Activated B cell treated with CpG ODN at 0.5 μM for 24 hours (primary cell): ENCODE measurements around the gene MAN1A1. TPM values are rescaled to one million over a fixed set of nuclear protein-coding genes. Genes with fewer than 3 reads are reported as not detected.

Source experiments
- ATAC-seq: fragments of 200-7000 bp; cut with Tn5 transposase; one replicate; pipeline ENCODE4 v1.10.0; 2021; ENCODE audit warnings: low read depth, mild to moderate bottlenecking, moderate library complexity
- CTCF ChIA-PET: fragments of 350-600 bp; sonication (Branson Sonifier 250); formaldehyde crosslinking; loops from one replicate; lab custom pipeline; 2021; ENCODE audit warnings: antibody characterized with exemption; lab: Charles Lee
- POLR2A ChIA-PET: fragments of 350-600 bp; sonication (Branson Sonifier 250); formaldehyde crosslinking; loops from one replicate; lab custom pipeline; 2021; ENCODE audit warnings: antibody characterized with exemption; lab: Charles Lee
- DNase-seq: peaks from one replicate; pipeline ENCODE4 v3.0.0; 2022
- H3K27ac Mint-ChIP-seq: one replicate; pipeline ENCODE4 v1.8.0; 2020; ENCODE audit warnings: mixed read lengths
- H3K27me3 Mint-ChIP-seq: one replicate; pipeline ENCODE4 v1.8.0; 2021; ENCODE audit warnings: mixed read lengths
- H3K36me3 Mint-ChIP-seq: one replicate; pipeline ENCODE4 v1.8.0; 2021; ENCODE audit warnings: low read depth, mixed read lengths
- H3K4me1 Mint-ChIP-seq: one replicate; pipeline ENCODE4 v1.8.0; 2021; ENCODE audit warnings: mixed read lengths
- H3K4me3 Mint-ChIP-seq: one replicate; pipeline ENCODE4 v1.8.0; 2020; ENCODE audit warnings: mild to moderate bottlenecking, mixed read lengths
- H3K9me3 Mint-ChIP-seq: one replicate; pipeline ENCODE4 v1.8.0; 2020; ENCODE audit warnings: mixed read lengths
- intact Hi-C: fragments of 100-400 bp; cut with micrococcal nuclease; formaldehyde crosslinking; loops from one replicate; pipeline ENCODE4 v1.15.1; 2024
- total RNA-seq: library from RNA; stranded (reverse); gene quantifications from 2 replicates; pipeline ENCODE4 v1.2.3, GENCODE V29; 2022
- TF ChIP-seq, protein P1 (sequence below): fragments of 200-600 bp; IDR thresholded peaks from one replicate; pipeline ENCODE4 v1.8.0; 2022; ENCODE audit warnings: antibody characterized with exemption, mild to moderate bottlenecking

Gene MAN1A1
- total RNA-seq, 1 donor from 2014 or later = 18.1 TPM

- no peaks in the 10 kb centered on the region for H3K9me3 Mint-ChIP-seq
These were observed 200.6 kb downstream of the MAN1A1 start for GRCh38 chr6:119148825-119149525.

DNA sequence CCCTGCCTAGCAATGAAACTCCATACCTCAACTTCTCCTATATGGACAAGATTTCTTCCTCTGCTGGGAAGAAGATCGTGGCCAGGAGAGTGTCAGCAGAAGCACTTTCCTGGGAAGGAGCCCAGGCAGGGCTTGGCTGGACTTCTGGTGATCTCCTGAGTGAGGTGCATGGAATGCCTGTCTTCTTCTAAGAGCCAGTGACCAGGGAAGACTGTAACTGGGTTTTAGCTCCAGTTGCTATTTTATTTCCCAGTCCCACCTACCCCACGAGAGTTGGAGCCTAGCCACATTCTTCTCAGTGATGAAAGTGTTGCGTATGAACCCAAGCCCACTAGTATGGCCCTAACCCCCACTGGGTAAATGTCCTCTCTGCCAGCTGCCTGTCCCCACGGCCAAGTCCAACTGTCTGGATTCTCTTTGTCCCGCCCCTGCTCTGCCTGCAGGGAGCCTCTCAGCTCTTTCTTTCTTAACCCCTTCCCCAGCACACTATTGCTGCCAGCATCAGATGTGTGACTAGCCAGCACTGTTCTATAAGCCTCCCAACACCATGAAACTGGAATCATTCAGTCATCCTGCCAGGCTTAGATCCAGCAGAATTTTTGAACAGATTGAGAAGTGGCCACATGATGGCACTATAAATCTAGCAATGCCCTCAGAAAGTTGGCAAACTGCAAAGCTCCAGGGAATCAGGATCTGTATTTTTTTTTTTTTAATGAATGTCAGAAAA is 201.3 kb downstream of the MAN1A1 start:
- intact Hi-C loops = loop anchor here (1.0 to 5.0 kb wide), 2 partner anchors 830 to 1229 kb away; no protein-coding TSS in a partner anchor
- DNase-seq (no peak), ATAC-seq (no peak)
- TF ChIP-seq, protein P1, sequence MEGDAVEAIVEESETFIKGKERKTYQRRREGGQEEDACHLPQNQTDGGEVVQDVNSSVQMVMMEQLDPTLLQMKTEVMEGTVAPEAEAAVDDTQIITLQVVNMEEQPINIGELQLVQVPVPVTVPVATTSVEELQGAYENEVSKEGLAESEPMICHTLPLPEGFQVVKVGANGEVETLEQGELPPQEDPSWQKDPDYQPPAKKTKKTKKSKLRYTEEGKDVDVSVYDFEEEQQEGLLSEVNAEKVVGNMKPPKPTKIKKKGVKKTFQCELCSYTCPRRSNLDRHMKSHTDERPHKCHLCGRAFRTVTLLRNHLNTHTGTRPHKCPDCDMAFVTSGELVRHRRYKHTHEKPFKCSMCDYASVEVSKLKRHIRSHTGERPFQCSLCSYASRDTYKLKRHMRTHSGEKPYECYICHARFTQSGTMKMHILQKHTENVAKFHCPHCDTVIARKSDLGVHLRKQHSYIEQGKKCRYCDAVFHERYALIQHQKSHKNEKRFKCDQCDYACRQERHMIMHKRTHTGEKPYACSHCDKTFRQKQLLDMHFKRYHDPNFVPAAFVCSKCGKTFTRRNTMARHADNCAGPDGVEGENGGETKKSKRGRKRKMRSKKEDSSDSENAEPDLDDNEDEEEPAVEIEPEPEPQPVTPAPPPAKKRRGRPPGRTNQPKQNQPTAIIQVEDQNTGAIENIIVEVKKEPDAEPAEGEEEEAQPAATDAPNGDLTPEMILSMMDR = no peak
- Mint-ChIP-seq H3K36me3 (no peaks in the 10 kb centered on the region), H3K9me3 (no peaks in the 10 kb centered on the region), H3K27ac (no peak overlapping the region), H3K27me3 (peaks cover 2% of the 10 kb centered on the region), H3K4me3 (no peak overlapping the region), H3K4me1 (peaks cover 8% of the 10 kb centered on the region)
- ChIA-PET CTCF (interaction anchor here (0.8 to 1.6 kb wide), 6 partner anchors 14 to 202 kb away, joined by 3 to 5 read pairs (median 4); no protein-coding TSS in a partner anchor), POLR2A (no interaction called here)

More at GRCh38 chr6:119148825-119149525, 200.6 kb downstream of the MAN1A1 start:
- CTCF ChIA-PET = interaction anchor here (0.8 to 1.6 kb wide), 6 partner anchors 13 to 202 kb away, joined by 3 to 5 read pairs (median 4); no protein-coding TSS in a partner anchor
- Mint-ChIP-seq H3K27ac (no peak overlapping the region), H3K27me3 (peaks cover 4% of the 10 kb centered on the region), H3K36me3 (no peaks in the 10 kb centered on the region), H3K4me1 (peaks cover 8% of the 10 kb centered on the region), H3K4me3 (no peak overlapping the region)
- POLR2A ChIA-PET = no interaction called here
- no peak for ATAC-seq
- no peak for DNase-seq
- intact Hi-C loops = loop anchor here (1.0 to 5.0 kb wide), 2 partner anchors 829 to 1228 kb away; no protein-coding TSS in a partner anchor
- TF ChIP-seq, protein P1 = no peak

- no peak for DNase-seq
- no peak overlapping the region for H3K4me3 Mint-ChIP-seq
- peaks cover 2% of the 10 kb centered on the region for H3K27me3 Mint-ChIP-seq
- no peaks in the 10 kb centered on the region for H3K36me3 Mint-ChIP-seq
- peak; percentile 82 for ATAC-seq
- POLR2A ChIA-PET = no interaction called here
- CTCF ChIA-PET = interaction anchor here (1.1 to 1.6 kb wide), 3 partner anchors 16 to 203 kb away, joined by 3 to 5 read pairs (median 3); no protein-coding TSS in a partner anchor
- H3K4me1 Mint-ChIP-seq = peaks cover 8% of the 10 kb centered on the region
- intact Hi-C loops = loop anchor here (1.0 to 5.0 kb wide), 3 partner anchors 202 to 1230 kb away; partner anchors contain the start of gene MAN1A1
- H3K27ac Mint-ChIP-seq = no peak overlapping the region
- H3K9me3 Mint-ChIP-seq = no peaks in the 10 kb centered on the region
- TF ChIP-seq, protein P1 = no peak
These were observed 202.2 kb downstream of the MAN1A1 start for GRCh38 chr6:119147101-119148053.

DNA sequence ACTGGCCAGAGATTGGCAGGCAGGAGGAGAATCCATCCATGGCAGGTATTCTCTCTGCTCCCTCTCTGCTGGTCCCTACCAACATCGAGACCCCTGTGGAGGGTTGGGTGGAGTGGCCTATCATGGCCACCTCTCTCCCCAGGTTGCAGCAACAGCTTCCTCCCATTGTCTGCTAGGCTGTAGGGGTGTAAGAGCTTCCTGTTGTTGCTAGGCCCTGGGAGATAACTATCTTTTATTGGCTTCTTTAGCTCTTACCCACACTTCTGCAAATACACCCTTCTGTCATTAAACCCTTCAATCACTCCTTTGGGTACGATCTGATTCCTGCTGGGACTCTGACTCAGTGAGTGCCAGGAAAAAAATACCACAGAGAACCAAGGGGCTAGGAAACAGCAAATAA is 204.4 kb downstream of the MAN1A1 start:
- Mint-ChIP-seq H3K36me3 (no peaks in the 10 kb centered on the region), H3K27me3 (peaks cover 2% of the 10 kb centered on the region), H3K4me1 (peaks cover 8% of the 10 kb centered on the region), H3K9me3 (no peaks in the 10 kb centered on the region), H3K27ac (no peak overlapping the region), H3K4me3 (no peak overlapping the region)
- ATAC-seq = no peak
- ChIA-PET POLR2A (no interaction called here), CTCF (no interaction called here)
- TF ChIP-seq, protein P1 = no peak
- intact Hi-C loops = loop anchor here (5.0 kb wide), 1 partner anchor 1232 kb away; no protein-coding TSS in a partner anchor
- no peak for DNase-seq
